ENCODE data around the gene C12orf75.

GRCh38 chr12:105334582-105334981 lies 4.1 kb downstream of the C12orf75 start:
- TF ChIP-seq POLR2A (IDR thresholded peaks at IDR 0.05) = no peak
- TF ChIP-seq CTCF (IDR thresholded peaks at IDR 0.05) = no peak
- no peak for TF ChIP-seq EP300 (IDR thresholded peaks at IDR 0.05)
